HG03139 (cell line): ENCODE measurements around the gene SLC2A2.

Experiments
- ATAC-seq: cut with Tn5 transposase; IDR thresholded peaks from one replicate; pipeline ENCODE4 v1.9.1; 2021; ENCODE audit not compliant: unreplicated experiment

SLC2A2 gene

GRCh38 chr3:171026597-171027293 lies at the start of gene SLC2A2:
TSS of gene SLC2A2 (minus strand) at chr3:171026720. CDS start at chr3:171026670, 50 bp downstream.
- ATAC-seq, result no peak

- ATAC-seq, result no peak
Observed at GRCh38 chr3:171072432-171072831, 45.9 kb upstream of the SLC2A2 start.

- ATAC-seq, result no peak
Observed at GRCh38 chr3:171068658-171069057, 42.1 kb upstream of the SLC2A2 start.

GRCh38 chr3:171066206-171066605 lies 39.7 kb upstream of the SLC2A2 start:
- ATAC-seq, result no peak

GRCh38 chr3:171065732-171066131 lies 39.2 kb upstream of the SLC2A2 start:
- no peak for ATAC-seq

GRCh38 chr3:171064461-171064860 lies 37.9 kb upstream of the SLC2A2 start:
- no peak for ATAC-seq

GRCh38 chr3:171061749-171062148 lies 35.2 kb upstream of the SLC2A2 start:
- no peak for ATAC-seq

- no peak for ATAC-seq
Observed at GRCh38 chr3:171059978-171060377, 33.5 kb upstream of the SLC2A2 start.

- ATAC-seq, result no peak
Observed at GRCh38 chr3:171058873-171059603, 32.5 kb upstream of the SLC2A2 start.

GRCh38 chr3:171058058-171058457 lies 31.5 kb upstream of the SLC2A2 start:
- ATAC-seq, result no peak

- no peak for ATAC-seq
Observed at GRCh38 chr3:171057072-171057471, 30.6 kb upstream of the SLC2A2 start.

GRCh38 chr3:171056528-171056927 lies 30.0 kb upstream of the SLC2A2 start:
- no peak for ATAC-seq

GRCh38 chr3:171055336-171056178 lies 29.0 kb upstream of the SLC2A2 start:
- no peak for ATAC-seq

- no peak for ATAC-seq
Observed at GRCh38 chr3:171054921-171055320, 28.4 kb upstream of the SLC2A2 start.

GRCh38 chr3:171054231-171054630 lies 27.7 kb upstream of the SLC2A2 start:
- ATAC-seq, result no peak

- peak; percentile 91 for ATAC-seq
Observed at GRCh38 chr3:171049861-171050444, 23.4 kb upstream of the SLC2A2 start.

GRCh38 chr3:171046760-171047159 lies 20.2 kb upstream of the SLC2A2 start:
- ATAC-seq, result no peak

- no peak for ATAC-seq
Observed at GRCh38 chr3:171044835-171045793, 18.6 kb upstream of the SLC2A2 start.

GRCh38 chr3:171044384-171044783 lies 17.9 kb upstream of the SLC2A2 start:
- no peak for ATAC-seq

- no peak for ATAC-seq
Observed at GRCh38 chr3:171039674-171040073, 13.2 kb upstream of the SLC2A2 start.
